ENCODE measurements around the gene CARNS1. TPM values are rescaled to one million over a fixed set of nuclear protein-coding genes. Genes with fewer than 3 reads are reported as not detected.

The CARNS1 gene
- total RNA-seq, 4 donors from 2014 or later, result 0.09 to 0.76 (median 0.25) TPM

DNA sequence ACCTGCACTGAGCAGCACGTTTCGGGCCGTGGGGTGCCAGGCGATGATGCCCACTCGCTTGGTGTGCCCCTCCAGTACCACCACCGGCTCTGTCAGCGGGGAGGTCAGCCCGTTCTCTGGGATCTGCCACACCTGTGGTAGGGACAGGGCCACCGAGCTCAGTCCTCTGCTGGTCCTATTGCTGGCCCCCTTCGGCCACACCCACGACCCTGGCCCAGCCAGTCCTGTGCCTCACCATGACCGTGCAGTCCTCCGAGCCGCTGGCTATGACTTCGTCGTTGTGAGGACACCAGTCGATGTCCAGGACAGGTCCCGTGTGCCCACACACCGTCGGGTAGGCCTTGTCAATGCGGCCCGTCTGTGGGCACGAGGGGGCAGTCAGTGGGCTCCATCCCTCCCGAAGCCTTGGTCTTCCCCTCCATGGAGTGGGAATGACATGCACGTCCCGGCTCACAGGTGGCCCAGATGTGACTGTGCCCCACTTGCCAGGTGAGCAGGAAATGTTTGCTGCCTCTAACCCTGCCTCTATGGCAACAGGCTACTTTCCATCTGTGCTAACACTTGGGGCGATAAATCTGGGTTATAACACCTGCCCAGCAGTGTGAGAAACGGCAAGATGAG lies 26.4 kb downstream of the CARNS1 start:
- DNase-seq, result no peak
- H3K4me3 ChIP-seq, result peak overlapping the region in 2 of 4 donors; percentile 89 to 94
- intact Hi-C loops (cut with DNase I), result no loop called here
- peaks cover 17 to 55% (median 22%) of the 10 kb centered on the region in 3 donors for H3K36me3 ChIP-seq
- no peak for TF ChIP-seq POLR2A (IDR thresholded peaks at IDR 0.05)
- TF ChIP-seq, protein P1, sequence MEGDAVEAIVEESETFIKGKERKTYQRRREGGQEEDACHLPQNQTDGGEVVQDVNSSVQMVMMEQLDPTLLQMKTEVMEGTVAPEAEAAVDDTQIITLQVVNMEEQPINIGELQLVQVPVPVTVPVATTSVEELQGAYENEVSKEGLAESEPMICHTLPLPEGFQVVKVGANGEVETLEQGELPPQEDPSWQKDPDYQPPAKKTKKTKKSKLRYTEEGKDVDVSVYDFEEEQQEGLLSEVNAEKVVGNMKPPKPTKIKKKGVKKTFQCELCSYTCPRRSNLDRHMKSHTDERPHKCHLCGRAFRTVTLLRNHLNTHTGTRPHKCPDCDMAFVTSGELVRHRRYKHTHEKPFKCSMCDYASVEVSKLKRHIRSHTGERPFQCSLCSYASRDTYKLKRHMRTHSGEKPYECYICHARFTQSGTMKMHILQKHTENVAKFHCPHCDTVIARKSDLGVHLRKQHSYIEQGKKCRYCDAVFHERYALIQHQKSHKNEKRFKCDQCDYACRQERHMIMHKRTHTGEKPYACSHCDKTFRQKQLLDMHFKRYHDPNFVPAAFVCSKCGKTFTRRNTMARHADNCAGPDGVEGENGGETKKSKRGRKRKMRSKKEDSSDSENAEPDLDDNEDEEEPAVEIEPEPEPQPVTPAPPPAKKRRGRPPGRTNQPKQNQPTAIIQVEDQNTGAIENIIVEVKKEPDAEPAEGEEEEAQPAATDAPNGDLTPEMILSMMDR (IDR thresholded peaks at IDR 0.05), result no peak
- no peaks in the 10 kb centered on the region for H3K9me3 ChIP-seq
- WGBS, 2 donors, result 40 to 88% methylated on average over 2 to 3 of the region's 28 CpGs
- H3K27ac ChIP-seq, result peak overlapping the region in 2 of 4 donors; percentile 96
- peaks cover 39 to 75% (median 40%) of the 10 kb centered on the region in 3 donors for H3K4me1 ChIP-seq
- H3K27me3 ChIP-seq, result no peaks in the 10 kb centered on the region

DNA sequence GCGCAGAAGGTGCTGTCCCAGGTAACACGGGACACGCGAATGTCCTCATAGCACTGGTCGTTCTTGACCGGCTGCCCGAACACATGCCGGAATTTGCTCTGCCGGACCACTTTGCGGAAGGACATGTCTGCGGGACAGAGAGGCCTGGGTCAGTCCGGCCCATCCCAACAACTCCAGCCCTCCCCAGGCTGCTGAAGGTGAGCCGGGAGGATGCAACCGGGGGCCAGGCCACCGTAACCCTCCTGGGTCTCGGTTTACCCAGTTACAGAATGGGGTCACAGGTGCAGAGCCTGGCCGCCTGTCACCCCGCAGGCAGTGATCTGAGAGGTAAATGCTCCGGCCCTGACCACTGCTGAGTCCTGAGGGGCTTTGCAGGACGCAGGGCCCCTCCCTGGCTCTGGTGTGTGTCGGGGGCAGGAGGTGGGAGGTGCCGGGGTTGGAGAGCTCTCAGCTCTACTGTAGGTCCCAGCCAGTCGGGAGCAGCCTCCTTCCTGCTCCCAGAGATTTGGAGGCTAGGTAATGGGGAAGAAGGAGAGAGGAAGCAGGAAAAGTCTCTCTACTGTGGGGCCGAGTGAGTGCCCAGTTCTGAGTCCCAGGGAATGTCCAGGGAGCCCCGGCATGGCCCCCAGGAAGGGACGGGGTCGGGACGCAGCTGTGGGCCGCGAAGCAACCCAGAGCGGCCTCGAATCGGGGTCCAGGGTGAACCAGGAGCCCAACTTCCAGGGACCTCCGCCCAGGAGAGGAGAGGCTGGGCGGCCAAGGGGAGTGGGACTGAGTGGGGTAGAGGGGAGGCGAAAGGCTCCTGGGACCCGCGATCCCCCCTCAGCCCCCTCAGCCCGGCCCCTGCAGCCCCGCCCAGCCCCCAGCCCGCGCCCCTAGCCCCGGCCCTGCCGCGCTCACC lies 27.3 kb downstream of the CARNS1 start:
- intact Hi-C loops (cut with DNase I), result no loop called here
- peaks cover 15 to 46% (median 20%) of the 10 kb centered on the region in 3 donors for H3K36me3 ChIP-seq
- no peaks in the 10 kb centered on the region for H3K9me3 ChIP-seq
- peaks cover 39 to 67% (median 40%) of the 10 kb centered on the region in 3 donors for H3K4me1 ChIP-seq
- peak overlapping the region; percentile 67 to 94 (median 83) for H3K4me3 ChIP-seq
- DNase-seq, result no peak
- WGBS, 2 donors, result 90% methylated on average over 4 of the region's 45 CpGs; no CpG with 5 or more reads in 1 of the 2 donors
- H3K27me3 ChIP-seq, result no peaks in the 10 kb centered on the region
- H3K27ac ChIP-seq, result peak overlapping the region; percentile 92 to 96 (median 95)
- TF ChIP-seq, protein P1 (IDR thresholded peaks at IDR 0.05), result no peak
- no peak for TF ChIP-seq POLR2A (IDR thresholded peaks at IDR 0.05)

DNA sequence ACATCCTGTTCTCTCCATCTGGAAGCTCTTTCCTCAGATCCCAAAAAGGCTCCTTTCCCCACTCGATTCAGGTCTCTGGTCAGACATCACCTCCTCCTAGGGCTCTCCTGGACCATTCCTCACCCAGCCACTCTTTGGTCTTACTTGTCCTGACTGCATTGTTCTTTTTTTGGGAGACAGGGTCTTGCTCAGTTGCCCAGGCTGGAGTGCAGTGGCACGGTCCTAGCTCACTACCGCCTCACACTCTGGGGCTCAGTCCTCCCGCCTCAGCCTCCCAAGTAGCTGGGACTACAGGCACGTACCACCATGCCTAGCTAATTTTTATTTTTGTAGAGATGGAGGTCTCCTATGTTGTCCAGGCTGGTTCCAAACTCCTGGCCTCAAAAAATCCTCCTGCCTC lies 30.0 kb downstream of the CARNS1 start:
- Histone ChIP-seq H3K4me1 (peaks cover 25 to 51% (median 27%) of the 10 kb centered on the region in 3 donors), H3K4me3 (no peak overlapping the region), H3K36me3 (peaks cover 8 to 18% (median 12%) of the 10 kb centered on the region in 3 donors), H3K27me3 (no peaks in the 10 kb centered on the region), H3K9me3 (no peaks in the 10 kb centered on the region), H3K27ac (no peak overlapping the region)
- no peak for TF ChIP-seq POLR2A (IDR thresholded peaks at IDR 0.05)
- TF ChIP-seq, protein P1 (IDR thresholded peaks at IDR 0.05), result no peak
- intact Hi-C loops (cut with DNase I), result no loop called here
- no peak for DNase-seq
- 60 to 86% methylated on average over 4 to 5 of the region's 5 CpGs for WGBS, 2 donors

DNA sequence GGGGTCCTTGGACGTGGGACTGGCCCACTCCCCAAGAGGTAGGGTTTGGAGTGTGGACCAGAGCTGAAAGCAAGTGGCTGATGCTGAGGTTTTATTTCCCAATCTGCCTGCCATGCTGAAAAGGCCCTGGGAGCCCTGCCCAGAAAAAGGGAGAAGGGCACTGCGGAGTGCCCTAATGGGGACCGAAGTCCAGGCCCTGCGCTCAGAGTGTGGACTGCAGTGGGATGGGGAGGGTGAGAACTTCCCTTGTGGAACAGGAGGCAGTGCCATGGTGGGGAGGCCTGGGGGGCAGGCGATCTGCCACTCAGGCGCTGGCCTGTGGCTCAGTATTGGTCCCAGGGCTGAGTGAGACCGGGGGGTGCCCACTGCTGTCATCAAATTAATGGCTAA lies 32.7 kb downstream of the CARNS1 start:
- H3K27ac ChIP-seq, result no peak overlapping the region
- 92 to 100% methylated on average over 1 to 2 of the region's 7 CpGs for WGBS, 2 donors
- no peaks in the 10 kb centered on the region for H3K27me3 ChIP-seq
- H3K36me3 ChIP-seq, result no peaks in the 10 kb centered on the region
- H3K4me3 ChIP-seq, result no peak overlapping the region
- intact Hi-C loops (cut with DNase I), result no loop called here
- TF ChIP-seq POLR2A (IDR thresholded peaks at IDR 0.05), result no peak
- TF ChIP-seq, protein P1 (IDR thresholded peaks at IDR 0.05), result no peak
- H3K4me1 ChIP-seq, result peaks cover 5 to 37% (median 10%) of the 10 kb centered on the region in 3 donors
- H3K9me3 ChIP-seq, result no peaks in the 10 kb centered on the region
- DNase-seq, result no peak

Measured in esophagus squamous epithelium (tissue), 5 donors.